Measurements from ENCODE around the gene DPM1. TPM values are rescaled to one million over a fixed set of nuclear protein-coding genes. Genes with fewer than 3 reads are reported as not detected.

The DPM1 gene
- total RNA-seq, 1 donor from 2014 or later: 32.7 TPM

GRCh38 chr20:50916257-50916656 is 42.1 kb downstream of the DPM1 start:
- peak overlapping the region; percentile 39 for H3K27ac Mint-ChIP-seq (ENCODE audit: unreplicated experiment)
- DNase-seq (ENCODE audit: extremely low spot score, unreplicated experiment): no peak
- no peak for TF ChIP-seq CTCF (IDR thresholded peaks at IDR 0.05)
- H3K4me3 Mint-ChIP-seq (ENCODE audit: unreplicated experiment): no peak overlapping the region
- no peaks in the 10 kb centered on the region for H3K27me3 Mint-ChIP-seq (ENCODE audit: unreplicated experiment)
- H3K36me3 Mint-ChIP-seq (ENCODE audit: unreplicated experiment): peaks cover 14% of the 10 kb centered on the region
- H3K9me3 Mint-ChIP-seq (ENCODE audit: unreplicated experiment): no peaks in the 10 kb centered on the region
- H3K4me1 Mint-ChIP-seq (ENCODE audit: unreplicated experiment): peaks cover 77% of the 10 kb centered on the region

GRCh38 chr20:50915424-50915823 is 42.9 kb downstream of the DPM1 start:
- no peak for TF ChIP-seq CTCF (IDR thresholded peaks at IDR 0.05)
- Mint-ChIP-seq H3K27me3 (ENCODE audit: unreplicated experiment) (no peaks in the 10 kb centered on the region), H3K4me1 (ENCODE audit: unreplicated experiment) (peaks cover 79% of the 10 kb centered on the region), H3K27ac (ENCODE audit: unreplicated experiment) (peak overlapping the region; percentile 70), H3K4me3 (ENCODE audit: unreplicated experiment) (no peak overlapping the region), H3K36me3 (ENCODE audit: unreplicated experiment) (peaks cover 14% of the 10 kb centered on the region), H3K9me3 (ENCODE audit: unreplicated experiment) (no peaks in the 10 kb centered on the region)
- no peak for DNase-seq (ENCODE audit: extremely low spot score, unreplicated experiment)

GRCh38 chr20:50913690-50914375 is 44.5 kb downstream of the DPM1 start:
- H3K27me3 Mint-ChIP-seq (ENCODE audit: unreplicated experiment): no peaks in the 10 kb centered on the region
- H3K36me3 Mint-ChIP-seq (ENCODE audit: unreplicated experiment): peaks cover 10% of the 10 kb centered on the region
- TF ChIP-seq CTCF (IDR thresholded peaks at IDR 0.05): no peak
- no peaks in the 10 kb centered on the region for H3K9me3 Mint-ChIP-seq (ENCODE audit: unreplicated experiment)
- no peak for DNase-seq (ENCODE audit: extremely low spot score, unreplicated experiment)
- H3K27ac Mint-ChIP-seq (ENCODE audit: unreplicated experiment): peak overlapping the region; percentile 67
- peaks cover 82% of the 10 kb centered on the region for H3K4me1 Mint-ChIP-seq (ENCODE audit: unreplicated experiment)
- H3K4me3 Mint-ChIP-seq (ENCODE audit: unreplicated experiment): no peak overlapping the region

GRCh38 chr20:50911716-50912115 is 46.6 kb downstream of the DPM1 start:
- peak overlapping the region; percentile 80 for H3K27ac Mint-ChIP-seq (ENCODE audit: unreplicated experiment)

More at GRCh38 chr20:50911716-50912115, 46.6 kb downstream of the DPM1 start:
- TF ChIP-seq CTCF (IDR thresholded peaks at IDR 0.05): no peak
- Mint-ChIP-seq H3K9me3 (ENCODE audit: unreplicated experiment) (no peaks in the 10 kb centered on the region), H3K36me3 (ENCODE audit: unreplicated experiment) (peaks cover 8% of the 10 kb centered on the region), H3K4me1 (ENCODE audit: unreplicated experiment) (peaks cover 70% of the 10 kb centered on the region), H3K4me3 (ENCODE audit: unreplicated experiment) (no peak overlapping the region), H3K27me3 (ENCODE audit: unreplicated experiment) (no peaks in the 10 kb centered on the region)
- DNase-seq (ENCODE audit: extremely low spot score, unreplicated experiment): no peak

All from osteocyte (in vitro differentiated cells).